VCaP (cell line): ENCODE measurements around the gene FAM20C.
"Not testable (repeated sequence)": the region's sequence is repeated elsewhere in the genome, so short reads cannot be mapped to it uniquely, and the experiment has no call there.

Experiments
- H3K27ac ChIP-seq: fragments of 450-650 bp; 2 replicates; pipeline ENCODE4 v1.5.1; 2017
- TF ChIP-seq, protein P1 (sequence below): fragments of 450-650 bp; conservative IDR thresholded peaks from 2 replicates; pipeline ENCODE4 v1.5.1; 2017; ENCODE audit warnings: mild to moderate bottlenecking, moderate library complexity

FAM20C gene

GRCh38 chr7:296373-296945 is 104.1 kb downstream of the FAM20C start:
- TF ChIP-seq, protein P1, sequence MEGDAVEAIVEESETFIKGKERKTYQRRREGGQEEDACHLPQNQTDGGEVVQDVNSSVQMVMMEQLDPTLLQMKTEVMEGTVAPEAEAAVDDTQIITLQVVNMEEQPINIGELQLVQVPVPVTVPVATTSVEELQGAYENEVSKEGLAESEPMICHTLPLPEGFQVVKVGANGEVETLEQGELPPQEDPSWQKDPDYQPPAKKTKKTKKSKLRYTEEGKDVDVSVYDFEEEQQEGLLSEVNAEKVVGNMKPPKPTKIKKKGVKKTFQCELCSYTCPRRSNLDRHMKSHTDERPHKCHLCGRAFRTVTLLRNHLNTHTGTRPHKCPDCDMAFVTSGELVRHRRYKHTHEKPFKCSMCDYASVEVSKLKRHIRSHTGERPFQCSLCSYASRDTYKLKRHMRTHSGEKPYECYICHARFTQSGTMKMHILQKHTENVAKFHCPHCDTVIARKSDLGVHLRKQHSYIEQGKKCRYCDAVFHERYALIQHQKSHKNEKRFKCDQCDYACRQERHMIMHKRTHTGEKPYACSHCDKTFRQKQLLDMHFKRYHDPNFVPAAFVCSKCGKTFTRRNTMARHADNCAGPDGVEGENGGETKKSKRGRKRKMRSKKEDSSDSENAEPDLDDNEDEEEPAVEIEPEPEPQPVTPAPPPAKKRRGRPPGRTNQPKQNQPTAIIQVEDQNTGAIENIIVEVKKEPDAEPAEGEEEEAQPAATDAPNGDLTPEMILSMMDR, result no peak
- H3K27ac ChIP-seq, result no peak overlapping the region

DNA sequence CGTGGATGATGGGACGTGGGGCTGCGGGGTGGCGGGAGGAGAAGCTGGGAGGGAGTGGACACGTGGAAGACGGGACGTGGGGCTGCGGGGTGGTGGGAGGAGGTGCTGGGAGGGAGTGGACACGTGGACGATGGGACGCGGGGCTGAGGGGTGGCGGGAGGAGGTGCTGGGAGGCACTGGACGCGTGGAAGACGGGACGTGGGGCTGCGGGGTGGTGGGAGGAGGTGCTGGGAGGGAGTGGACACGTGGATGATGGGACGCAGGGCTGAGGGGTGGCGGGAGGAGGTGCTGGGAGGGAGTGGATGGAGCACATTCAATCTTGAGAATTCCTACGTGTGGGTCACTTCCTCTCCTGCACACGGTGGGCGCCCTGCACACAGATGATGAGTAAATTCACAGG is 104.8 kb downstream of the FAM20C start:
- H3K27ac ChIP-seq, result not testable (repeated sequence)

DNA sequence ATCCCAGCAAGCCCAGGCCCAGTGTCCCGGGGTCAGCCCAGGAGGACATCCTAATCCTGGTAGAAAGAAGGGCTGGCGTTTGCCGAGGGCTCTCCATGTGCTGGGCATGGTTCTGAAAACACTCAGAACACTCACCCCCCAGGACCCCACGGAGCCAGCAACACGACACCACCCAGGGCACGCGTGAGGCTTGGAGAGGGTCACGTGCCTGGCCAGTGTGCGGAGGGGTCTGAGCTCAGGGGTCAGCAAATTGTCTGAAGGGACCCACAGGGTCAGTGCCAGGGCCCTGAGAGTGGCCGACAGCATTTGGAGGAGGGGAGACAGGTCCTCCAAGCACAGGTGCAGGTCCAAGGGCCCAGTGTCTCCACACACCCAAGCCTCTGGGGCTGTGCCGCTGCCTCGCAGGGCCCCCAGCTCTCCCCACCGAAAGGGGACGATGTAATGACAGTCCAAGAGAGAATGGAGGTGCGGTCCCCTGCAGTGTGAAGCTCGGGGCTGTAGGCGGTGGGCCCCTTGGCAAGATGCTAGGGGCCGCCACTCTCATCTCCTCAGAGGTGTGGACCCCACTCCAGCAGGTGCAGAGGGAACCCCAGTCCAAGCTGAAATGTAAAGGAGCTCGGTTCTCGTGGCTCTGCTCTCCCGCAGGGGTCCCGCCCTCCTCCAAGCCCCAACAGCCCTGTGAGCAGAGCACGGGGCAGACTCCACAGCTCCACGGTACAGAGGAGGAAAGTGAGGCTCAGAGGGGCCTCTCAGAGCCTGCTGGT is 105.4 kb downstream of the FAM20C start:
- TF ChIP-seq, protein P1, result no peak
- no peak overlapping the region for H3K27ac ChIP-seq

DNA sequence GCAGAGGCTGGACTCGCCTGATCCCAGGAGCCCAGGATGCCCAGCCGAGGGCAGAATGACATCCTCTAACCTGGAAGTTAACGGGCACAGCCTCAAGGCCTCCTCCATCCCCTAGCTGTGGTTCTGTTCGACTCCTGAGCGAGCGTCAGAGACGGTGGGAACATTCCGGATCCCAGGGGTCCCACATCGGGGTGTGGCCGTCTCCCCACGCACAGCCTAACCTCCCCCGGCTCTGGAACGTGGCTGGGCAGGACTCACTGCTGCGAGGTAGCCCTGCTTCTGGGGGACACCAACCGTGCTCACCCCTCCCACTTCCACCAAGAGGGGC is 106.0 kb downstream of the FAM20C start:
- H3K27ac ChIP-seq, result no peak overlapping the region
- TF ChIP-seq, protein P1, result no peak

DNA sequence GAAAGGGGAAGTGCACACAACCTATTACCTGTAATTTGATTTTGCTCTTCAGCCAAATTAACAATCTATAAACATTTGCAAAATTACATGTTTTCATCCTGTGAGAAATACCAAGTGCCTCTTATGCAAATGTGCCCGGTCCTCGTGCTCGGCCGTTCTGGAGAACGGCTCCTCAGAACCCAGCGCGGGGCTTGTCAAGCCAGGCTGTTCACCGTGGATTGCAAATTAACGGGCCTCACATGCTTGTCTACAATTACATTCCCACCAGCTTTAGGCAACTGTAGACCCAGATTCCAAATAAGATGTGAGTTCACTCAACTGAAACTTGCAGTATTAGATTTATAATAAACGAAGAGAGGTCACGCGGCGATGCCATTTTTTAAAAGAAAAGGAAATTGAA is 106.4 kb downstream of the FAM20C start:
- no peak overlapping the region for H3K27ac ChIP-seq
- TF ChIP-seq, protein P1, result no peak

DNA sequence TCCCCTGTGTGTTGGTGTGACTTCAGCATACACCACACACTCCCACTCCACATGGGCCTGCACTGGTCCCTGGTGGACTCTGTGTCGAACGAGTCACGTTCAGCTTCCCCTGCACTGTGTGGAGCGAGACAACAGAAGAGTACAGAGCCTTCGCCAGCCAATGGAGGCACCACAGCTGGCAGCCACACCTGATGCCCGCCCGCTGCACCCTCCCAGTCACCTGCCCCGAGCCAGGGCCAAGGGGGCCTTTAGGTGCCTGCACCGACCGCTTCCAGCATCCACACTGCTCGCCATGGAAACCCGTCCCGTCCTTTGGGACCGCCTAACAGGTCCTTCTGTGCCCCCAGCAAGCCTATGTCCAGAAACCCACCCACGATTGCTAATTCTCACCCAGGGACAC is 106.8 kb downstream of the FAM20C start:
- TF ChIP-seq, protein P1, result no peak
- no peak overlapping the region for H3K27ac ChIP-seq

DNA sequence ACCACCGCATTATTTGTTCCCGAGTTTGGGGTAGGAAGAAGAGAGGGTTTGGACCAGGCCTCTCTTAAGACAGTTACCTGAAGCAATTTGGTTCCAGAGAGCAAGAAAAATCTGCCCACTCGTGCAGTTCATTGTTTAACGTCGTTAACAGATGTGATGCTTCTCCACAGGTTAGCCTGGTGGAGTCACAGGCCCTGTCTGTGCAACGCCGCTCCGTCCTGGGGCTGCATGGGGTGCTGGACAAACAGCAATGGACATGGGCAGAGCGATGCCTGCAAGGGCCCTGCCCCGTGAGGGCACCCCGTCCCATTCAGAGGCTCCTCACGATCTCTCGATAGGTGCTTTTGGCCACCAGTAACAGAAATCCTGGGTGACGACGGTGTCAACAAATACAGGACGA is 107.3 kb downstream of the FAM20C start:
- TF ChIP-seq, protein P1, result no peak
- H3K27ac ChIP-seq, result no peak overlapping the region

DNA sequence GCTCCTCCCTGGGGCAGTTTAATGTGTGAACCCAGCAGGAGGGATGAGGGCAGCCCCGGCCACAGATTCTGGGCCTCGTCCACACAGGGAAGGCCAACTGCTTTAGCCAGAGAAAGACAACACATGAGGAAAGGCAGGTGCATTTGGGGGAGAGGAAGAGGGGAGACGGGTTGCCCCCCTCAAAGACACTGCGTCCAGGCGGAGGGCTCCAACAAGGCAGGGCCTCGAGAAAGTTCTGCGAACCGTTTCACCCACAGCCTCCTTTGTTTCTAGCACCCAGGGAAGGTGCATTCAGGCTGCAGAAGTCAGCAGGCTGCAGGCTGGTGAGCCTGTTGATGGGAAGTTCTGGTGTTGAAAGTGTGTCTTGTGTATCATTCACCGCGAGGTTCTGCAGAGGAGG is 107.7 kb downstream of the FAM20C start:
- no peak overlapping the region for H3K27ac ChIP-seq
- TF ChIP-seq, protein P1, result no peak
